ENCODE measurements around the gene C20orf96. TPM values are rescaled to one million over a fixed set of nuclear protein-coding genes. Genes with fewer than 3 reads are reported as not detected.

Gene C20orf96
- polyA plus RNA-seq, 1 donor from 2014 or later, result 10.9 TPM

DNA sequence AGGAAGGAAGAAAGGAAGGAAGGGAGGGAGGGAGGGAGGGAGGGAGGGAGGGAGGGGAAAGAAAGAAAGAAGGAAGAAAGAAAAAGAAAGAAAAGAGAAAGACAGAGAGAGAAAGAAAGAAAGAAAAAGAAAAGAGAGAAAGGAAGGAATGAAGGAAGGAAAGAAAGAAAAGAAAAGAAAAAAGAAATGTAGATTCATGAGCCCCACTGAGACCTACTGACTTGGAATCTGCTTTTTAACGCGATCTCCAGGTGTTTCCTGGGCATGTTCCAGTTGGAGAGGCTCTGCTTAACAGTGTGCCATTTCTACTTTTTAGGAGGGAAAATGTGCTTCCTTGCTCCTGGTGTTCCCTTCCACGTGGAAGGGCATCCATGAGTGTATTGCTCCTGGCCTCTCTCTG is 16.7 kb downstream of the C20orf96 start:
- TF ChIP-seq, protein P1, sequence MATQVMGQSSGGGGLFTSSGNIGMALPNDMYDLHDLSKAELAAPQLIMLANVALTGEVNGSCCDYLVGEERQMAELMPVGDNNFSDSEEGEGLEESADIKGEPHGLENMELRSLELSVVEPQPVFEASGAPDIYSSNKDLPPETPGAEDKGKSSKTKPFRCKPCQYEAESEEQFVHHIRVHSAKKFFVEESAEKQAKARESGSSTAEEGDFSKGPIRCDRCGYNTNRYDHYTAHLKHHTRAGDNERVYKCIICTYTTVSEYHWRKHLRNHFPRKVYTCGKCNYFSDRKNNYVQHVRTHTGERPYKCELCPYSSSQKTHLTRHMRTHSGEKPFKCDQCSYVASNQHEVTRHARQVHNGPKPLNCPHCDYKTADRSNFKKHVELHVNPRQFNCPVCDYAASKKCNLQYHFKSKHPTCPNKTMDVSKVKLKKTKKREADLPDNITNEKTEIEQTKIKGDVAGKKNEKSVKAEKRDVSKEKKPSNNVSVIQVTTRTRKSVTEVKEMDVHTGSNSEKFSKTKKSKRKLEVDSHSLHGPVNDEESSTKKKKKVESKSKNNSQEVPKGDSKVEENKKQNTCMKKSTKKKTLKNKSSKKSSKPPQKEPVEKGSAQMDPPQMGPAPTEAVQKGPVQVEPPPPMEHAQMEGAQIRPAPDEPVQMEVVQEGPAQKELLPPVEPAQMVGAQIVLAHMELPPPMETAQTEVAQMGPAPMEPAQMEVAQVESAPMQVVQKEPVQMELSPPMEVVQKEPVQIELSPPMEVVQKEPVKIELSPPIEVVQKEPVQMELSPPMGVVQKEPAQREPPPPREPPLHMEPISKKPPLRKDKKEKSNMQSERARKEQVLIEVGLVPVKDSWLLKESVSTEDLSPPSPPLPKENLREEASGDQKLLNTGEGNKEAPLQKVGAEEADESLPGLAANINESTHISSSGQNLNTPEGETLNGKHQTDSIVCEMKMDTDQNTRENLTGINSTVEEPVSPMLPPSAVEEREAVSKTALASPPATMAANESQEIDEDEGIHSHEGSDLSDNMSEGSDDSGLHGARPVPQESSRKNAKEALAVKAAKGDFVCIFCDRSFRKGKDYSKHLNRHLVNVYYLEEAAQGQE (IDR thresholded peaks at IDR 0.05; ENCODE audit: borderline replicate concordance), result no peak
- TF ChIP-seq POLR2AphosphoS5 (IDR thresholded peaks at IDR 0.05) (no peak), EP300 (conservative IDR thresholded peaks at IDR 0.05; ENCODE audit: poor library complexity, severe bottlenecking) (no peak), SMC3 (conservative IDR thresholded peaks at IDR 0.05; ENCODE audit: poor library complexity) (no peak), TAF1 (IDR thresholded peaks at IDR 0.05; ENCODE audit: low read depth) (no peak), MXI1 (conservative IDR thresholded peaks at IDR 0.05; ENCODE audit: poor library complexity, severe bottlenecking) (no peak), EZH2 (IDR thresholded peaks at IDR 0.05; ENCODE audit: borderline replicate concordance, insufficient read depth, low read length, poor library complexity, severe bottlenecking) (no peak), RAD21 (conservative IDR thresholded peaks at IDR 0.05) (no peak)
- TF ChIP-seq, protein P2, sequence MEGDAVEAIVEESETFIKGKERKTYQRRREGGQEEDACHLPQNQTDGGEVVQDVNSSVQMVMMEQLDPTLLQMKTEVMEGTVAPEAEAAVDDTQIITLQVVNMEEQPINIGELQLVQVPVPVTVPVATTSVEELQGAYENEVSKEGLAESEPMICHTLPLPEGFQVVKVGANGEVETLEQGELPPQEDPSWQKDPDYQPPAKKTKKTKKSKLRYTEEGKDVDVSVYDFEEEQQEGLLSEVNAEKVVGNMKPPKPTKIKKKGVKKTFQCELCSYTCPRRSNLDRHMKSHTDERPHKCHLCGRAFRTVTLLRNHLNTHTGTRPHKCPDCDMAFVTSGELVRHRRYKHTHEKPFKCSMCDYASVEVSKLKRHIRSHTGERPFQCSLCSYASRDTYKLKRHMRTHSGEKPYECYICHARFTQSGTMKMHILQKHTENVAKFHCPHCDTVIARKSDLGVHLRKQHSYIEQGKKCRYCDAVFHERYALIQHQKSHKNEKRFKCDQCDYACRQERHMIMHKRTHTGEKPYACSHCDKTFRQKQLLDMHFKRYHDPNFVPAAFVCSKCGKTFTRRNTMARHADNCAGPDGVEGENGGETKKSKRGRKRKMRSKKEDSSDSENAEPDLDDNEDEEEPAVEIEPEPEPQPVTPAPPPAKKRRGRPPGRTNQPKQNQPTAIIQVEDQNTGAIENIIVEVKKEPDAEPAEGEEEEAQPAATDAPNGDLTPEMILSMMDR (IDR thresholded peaks at IDR 0.05; ENCODE audit: poor library complexity, severe bottlenecking), result no peak
- Histone ChIP-seq H3K9ac (ENCODE audit: low read length) (no peak overlapping the region), H3K9me3 (ENCODE audit: low read length) (no peaks in the 10 kb centered on the region), H2AFZ (ENCODE audit: low read depth, low read length) (no peak overlapping the region), H3K4me2 (ENCODE audit: low read length) (no peak overlapping the region), H3F3A (ENCODE audit: insufficient read depth, low read length, poor library complexity, severe bottlenecking) (no peaks in the 10 kb centered on the region), H3K27ac (ENCODE audit: low read length) (no peak overlapping the region), H4K20me1 (ENCODE audit: insufficient read depth) (no peaks in the 10 kb centered on the region), H3K79me2 (replicated peaks; ENCODE audit: insufficient read depth, low read length) (no peaks in the 10 kb centered on the region), H3K36me3 (ENCODE audit: insufficient read depth, low read length) (no peaks in the 10 kb centered on the region), H3K4me3 (ENCODE audit: low read length) (no peak overlapping the region), H3K27me3 (ENCODE audit: insufficient read depth, low read depth, low read length) (no peaks in the 10 kb centered on the region), H3K9me2 (ENCODE audit: insufficient read depth, low read length) (no peaks in the 10 kb centered on the region)

DNA sequence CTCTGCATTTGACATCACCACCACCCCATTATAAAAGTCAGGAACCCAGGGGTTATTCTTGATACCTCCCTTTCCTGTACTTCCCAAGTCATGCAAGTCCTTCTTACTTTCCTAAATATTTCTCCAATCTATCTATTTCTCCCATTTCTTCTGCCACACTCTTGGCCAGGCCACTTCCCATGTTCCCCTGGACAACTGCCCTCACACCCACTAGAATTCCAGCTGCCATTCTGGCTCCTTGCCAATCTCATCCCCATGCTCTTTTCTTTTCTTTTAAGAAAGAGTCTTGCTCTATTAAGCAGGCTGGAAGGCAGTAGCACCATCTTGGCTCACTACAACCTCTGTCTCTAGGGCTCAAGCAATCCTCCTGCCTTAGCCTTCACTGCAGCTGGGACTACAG is 17.8 kb downstream of the C20orf96 start:
- H3K27me3 ChIP-seq (ENCODE audit: insufficient read depth, low read depth, low read length), result no peaks in the 10 kb centered on the region
- no peaks in the 10 kb centered on the region for H3K36me3 ChIP-seq (ENCODE audit: insufficient read depth, low read length)
- no peaks in the 10 kb centered on the region for H4K20me1 ChIP-seq (ENCODE audit: insufficient read depth)
- H3K9me3 ChIP-seq (ENCODE audit: low read length), result no peaks in the 10 kb centered on the region
- no peak overlapping the region for H2AFZ ChIP-seq (ENCODE audit: low read depth, low read length)
- no peaks in the 10 kb centered on the region for H3K79me2 ChIP-seq (replicated peaks; ENCODE audit: insufficient read depth, low read length)
- H3K4me2 ChIP-seq (ENCODE audit: low read length), result no peak overlapping the region
- TF ChIP-seq, protein P2 (IDR thresholded peaks at IDR 0.05; ENCODE audit: poor library complexity, severe bottlenecking), result no peak
- no peak overlapping the region for H3K27ac ChIP-seq (ENCODE audit: low read length)
- no peak overlapping the region for H3K9ac ChIP-seq (ENCODE audit: low read length)
- H3K9me2 ChIP-seq (ENCODE audit: insufficient read depth, low read length), result no peaks in the 10 kb centered on the region
- no peaks in the 10 kb centered on the region for H3F3A ChIP-seq (ENCODE audit: insufficient read depth, low read length, poor library complexity, severe bottlenecking)
- H3K4me3 ChIP-seq (ENCODE audit: low read length), result no peak overlapping the region

Measured in neural cell (in vitro differentiated cells).